HepG2 (cell line): Measurements from ENCODE around the gene ITGB3. TPM values are rescaled to one million over a fixed set of nuclear protein-coding genes. Genes with fewer than 3 reads are reported as not detected.

Source experiments
- ATF2 ChIP-seq: sonication (generic); formaldehyde crosslinking; IDR thresholded peaks from 2 replicates; pipeline ENCODE4 v1.4.0; 2020; ENCODE audit warnings: missing genetic modification reagents
- ATF6 ChIP-seq: sonication (generic); formaldehyde crosslinking; conservative IDR thresholded peaks from 2 replicates; pipeline ENCODE4 v1.4.0; 2020; ENCODE audit warnings: missing genetic modification reagents
- CERS6 ChIP-seq: sonication (generic); formaldehyde crosslinking; IDR thresholded peaks from 2 replicates; pipeline ENCODE4 v1.5.0; 2020; ENCODE audit warnings: missing genetic modification reagents
- EED ChIP-seq: sonication (generic); formaldehyde crosslinking; IDR thresholded peaks from 2 replicates; pipeline ENCODE4 v1.5.0; 2020; ENCODE audit warnings: mild to moderate bottlenecking, missing genetic modification reagents
- EP300 ChIP-seq, 3 experiments: sonication (generic) in 1 of 3; formaldehyde crosslinking in 1 of 3; IDR thresholded peaks; 2 replicates each; pipeline versions ENCODE4 v1.5.1 to v1.6.1; 2011 to 2020; ENCODE audit warnings: low read depth in 2 of 3, low read length in 2 of 3, borderline replicate concordance in 1 of 3, improper control_type of control experiment in 1 of 3, mild to moderate bottlenecking in 1 of 3, missing genetic modification reagents in 1 of 3, moderate library complexity in 1 of 3
- ETV5 ChIP-seq: IDR thresholded peaks from 2 replicates; pipeline ENCODE4 v1.6.1; 2018; ENCODE audit warnings: missing biosample characterization, missing genetic modification reagents, inconsistent platforms, borderline replicate concordance
- FOXA1 ChIP-seq, 2 experiments: fragments of 450-650 bp in 1 of 2; sonication (generic) in 1 of 2; formaldehyde crosslinking in 1 of 2; IDR thresholded peaks; 2 replicates each; pipeline versions ENCODE4 v1.4.0 to v1.6.1; 2016 to 2020; ENCODE audit warnings: missing genetic modification reagents in 1 of 2
- FOXA3 ChIP-seq: IDR thresholded peaks from 2 replicates; pipeline ENCODE4 v1.6.1; 2016; ENCODE audit warnings: missing genetic modification reagents, missing compliant biosample characterization
- KDM5A ChIP-seq: fragments of 200-600 bp; sonication (generic); IDR thresholded peaks from 2 replicates; pipeline ENCODE4 v1.7.0; 2018; ENCODE audit warnings: antibody characterized with exemption, mild to moderate bottlenecking, low read length, borderline replicate concordance
- KLF11 ChIP-seq: IDR thresholded peaks from 2 replicates; pipeline ENCODE4 v1.6.1; 2016; ENCODE audit warnings: missing compliant biosample characterization
- KLF9 ChIP-seq: IDR thresholded peaks from 2 replicates; pipeline ENCODE4 v1.6.1; 2016; ENCODE audit warnings: low read depth
- NCOA1 ChIP-seq: sonication (generic); formaldehyde crosslinking; IDR thresholded peaks from 2 replicates; pipeline ENCODE4 v1.9.0; 2021; ENCODE audit warnings: missing genetic modification reagents
- PATZ1 ChIP-seq: sonication (generic); formaldehyde crosslinking; IDR thresholded peaks from 2 replicates; pipeline ENCODE4 v1.4.0; 2020; ENCODE audit warnings: missing genetic modification reagents
- POLR2AphosphoS2 ChIP-seq: IDR thresholded peaks from 2 replicates; pipeline ENCODE4 v1.6.1; 2011; ENCODE audit warnings: low read depth, low read length, improper control_type of control experiment
- REXO4 ChIP-seq: sonication (generic); formaldehyde crosslinking; IDR thresholded peaks from 2 replicates; pipeline ENCODE4 v1.8.0; 2022; ENCODE audit warnings: missing genetic modification reagents, mild to moderate bottlenecking, borderline replicate concordance
- RNF2 ChIP-seq: fragments of 450-650 bp; conservative IDR thresholded peaks from 2 replicates; pipeline ENCODE4 v1.6.1; 2016; ENCODE audit warnings: low read depth
- SOX6 ChIP-seq, 2 experiments: fragments of 450-650 bp in 1 of 2; sonication (generic) in 1 of 2; formaldehyde crosslinking in 1 of 2; IDR thresholded peaks; 2 replicates each; pipeline versions ENCODE4 v1.4.0 to v1.6.1; 2017 to 2020; ENCODE audit warnings: antibody characterized with exemption in 1 of 2, mild to moderate bottlenecking in 1 of 2, missing genetic modification reagents in 1 of 2
- SRSF1 ChIP-seq: fragments of 200-400 bp; formaldehyde crosslinking; optimal IDR thresholded peaks from 2 replicates; pipeline ENCODE3; 2017; ENCODE audit warnings: mild to moderate bottlenecking, low read depth, low read length, moderate library complexity
- SYNCRIP ChIP-seq: fragments of 200-400 bp; formaldehyde crosslinking; IDR thresholded peaks from 2 replicates; pipeline ENCODE4 v1.6.1; 2018; ENCODE audit warnings: mild to moderate bottlenecking, low read depth, low read length; ENCODE audit not compliant: insufficient read depth
- ZNF20 ChIP-seq: sonication (generic); formaldehyde crosslinking; IDR thresholded peaks from 2 replicates; pipeline ENCODE4 v1.4.0; 2020; ENCODE audit warnings: mild to moderate bottlenecking, moderate library complexity, missing genetic modification reagents
- ZNF343 ChIP-seq: sonication (generic); formaldehyde crosslinking; IDR thresholded peaks from 2 replicates; pipeline ENCODE4 v1.4.0; 2020; ENCODE audit warnings: mild to moderate bottlenecking, missing genetic modification reagents
- polyA plus RNA-seq, 8 experiments: library from polyadenylated mRNA; depleted of rRNA in 3 of 8; stranded (reverse) in 7 of 8; unstranded in 1 of 8; fragments of >200 nt; fragmentation: Illumina TruSeq in 4 of 8; extraction: Trizol in 4 of 8; gene quantifications; 2 replicates each; pipeline versions ENCODE4 v1.2.1 to v1.2.3, GENCODE V29; 2011 to 2016; ENCODE audit warnings: low read depth in 4 of 8, missing spikeins in 1 of 8, mixed read lengths in 1 of 8; ENCODE audit not compliant: insufficient read depth in 1 of 8
- total RNA-seq, 5 experiments: library from RNA; depleted of rRNA; stranded (reverse); fragments of >200 nt; fragmentation: Illumina TruSeq; extraction: Trizol; gene quantifications; 2 replicates each; pipeline ENCODE4 v1.2.3, GENCODE V29; 2016; ENCODE audit warnings: low read depth in 1 of 5

The ITGB3 gene
- total and polyA plus RNA-seq, 2 of the 13 experiments (the other 11 are each of a cell fraction or from before 2014, with no cell fraction given): 0.09 to 0.31 TPM

- no peak for TF ChIP-seq ATF6 (CRISPR knock-in tag)
- TF ChIP-seq NCOA1 (CRISPR knock-in tag): peak; percentile 93; the same call in 1 of the 2 replicates
- peak; percentile 98 for TF ChIP-seq REXO4 (CRISPR knock-in tag)
- peak; percentile 75 for TF ChIP-seq SRSF1
- TF ChIP-seq ZNF20: no peak
- no peak; the same call in 1 of the 2 replicates for TF ChIP-seq KDM5A
- peak; percentile 97 for TF ChIP-seq RNF2
- TF ChIP-seq CERS6: no peak; the same call in 1 of the 2 replicates
- peak; percentile 67; the same call in 1 of the 2 replicates for TF ChIP-seq ATF2 (CRISPR knock-in tag)
- no peak for TF ChIP-seq SOX6 (IDR thresholded peaks at IDR 0.05)
- peak; percentile 71 for TF ChIP-seq SOX6 (CRISPR knock-in tag; IDR thresholded peaks at IDR 0.05)
- TF ChIP-seq KLF9 (CRISPR knock-in tag): no peak
- TF ChIP-seq ZNF343 (CRISPR knock-in tag): peak; percentile 98
- TF ChIP-seq SYNCRIP: no peak
- TF ChIP-seq POLR2AphosphoS2: no peak
- TF ChIP-seq ETV5 (CRISPR knock-in tag): peak; percentile 51; the same call in 1 of the 2 replicates
- TF ChIP-seq PATZ1 (CRISPR knock-in tag): peak; percentile 87
- TF ChIP-seq EP300 (IDR thresholded peaks at IDR 0.05; ENCODE audit: low read depth in 2 of 2, low read length in 2 of 2): no peak
- TF ChIP-seq EP300 (CRISPR knock-in tag; IDR thresholded peaks at IDR 0.05; ENCODE audit: borderline replicate concordance): no peak; the same call in 1 of the 2 replicates
- TF ChIP-seq EED: peak; percentile 92
- TF ChIP-seq FOXA1 (IDR thresholded peaks at IDR 0.05): no peak
- peak; percentile 30 for TF ChIP-seq FOXA1 (CRISPR knock-in tag; IDR thresholded peaks at IDR 0.05)
- peak; percentile 72 for TF ChIP-seq FOXA3
- TF ChIP-seq KLF11 (CRISPR knock-in tag): peak; percentile 65; the same call in 1 of the 2 replicates
Observed at GRCh38 chr17:47323382-47324223, 70.0 kb downstream of the ITGB3 start, which contains the start of gene EFCAB13 (continued).
